GM21576 (cell line): ENCODE data around the gene PTRH2.
"Not testable (repeated sequence)": the region's sequence is repeated elsewhere in the genome, so short reads cannot be mapped to it uniquely, and the experiment has no call there.

Source experiments
- ATAC-seq: cut with Tn5 transposase; IDR thresholded peaks from one replicate; pipeline ENCODE4 v1.9.1; 2021; ENCODE audit warnings: mild to moderate bottlenecking, moderate library complexity; ENCODE audit not compliant: unreplicated experiment

Gene PTRH2

DNA sequence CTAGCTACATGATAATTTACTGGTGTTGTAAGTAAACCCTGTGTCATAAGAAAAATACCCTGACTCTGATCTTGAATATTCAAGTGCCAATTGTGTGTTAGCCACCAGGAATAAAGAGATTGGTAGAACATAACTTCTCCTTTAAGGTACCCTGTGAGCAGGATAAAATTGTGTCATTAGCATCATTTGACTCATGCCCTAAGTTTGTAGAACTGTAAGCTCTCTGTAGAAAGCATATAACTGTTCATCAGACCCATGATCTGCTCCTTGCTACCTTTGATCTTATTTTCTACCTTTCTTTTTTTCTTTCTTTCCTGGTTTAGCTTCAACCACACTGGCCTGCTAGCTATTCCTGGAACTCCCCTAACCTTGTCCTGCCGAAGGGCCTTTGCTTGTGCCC, 35.8 kb downstream of the PTRH2 start:
- no peak for ATAC-seq

DNA sequence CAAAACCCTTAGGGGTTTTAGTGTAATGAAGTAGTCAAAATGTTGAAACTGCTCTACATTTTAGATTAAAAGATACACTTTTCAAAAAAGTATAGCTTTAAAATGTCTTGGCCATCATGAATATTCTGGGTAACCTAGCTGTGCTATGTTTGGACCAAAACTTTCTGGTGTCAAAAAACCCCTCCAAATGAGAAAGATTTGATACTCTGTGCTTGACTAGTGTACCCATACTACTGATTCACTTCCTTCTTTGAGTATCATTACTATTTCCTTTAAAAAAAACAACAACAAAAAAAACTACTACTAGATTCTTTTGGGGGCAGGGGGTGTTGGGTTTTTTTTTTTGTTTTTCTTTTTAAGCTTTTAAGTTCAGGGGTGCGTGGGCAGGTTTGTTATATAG, 37.3 kb downstream of the PTRH2 start:
- ATAC-seq, result no peak

DNA sequence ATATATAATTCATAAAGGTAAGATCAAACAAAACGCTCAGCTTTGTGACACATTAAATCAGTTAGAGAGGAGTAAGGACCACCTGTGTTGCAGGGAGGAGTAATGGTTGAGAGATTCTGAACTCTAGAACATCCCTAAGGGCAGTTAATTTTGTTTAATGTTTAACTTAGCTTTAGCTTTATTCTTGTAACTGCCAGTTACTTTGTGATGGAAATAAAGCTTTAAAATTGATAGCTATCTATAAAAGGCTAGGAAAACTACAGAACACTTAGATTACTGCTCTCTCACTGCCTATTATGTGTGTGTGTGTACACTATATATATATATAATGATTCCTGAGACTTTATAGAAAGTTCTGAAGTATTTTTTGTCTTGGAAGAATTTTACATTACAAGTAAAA, 37.8 kb downstream of the PTRH2 start:
- ATAC-seq, result no peak

DNA sequence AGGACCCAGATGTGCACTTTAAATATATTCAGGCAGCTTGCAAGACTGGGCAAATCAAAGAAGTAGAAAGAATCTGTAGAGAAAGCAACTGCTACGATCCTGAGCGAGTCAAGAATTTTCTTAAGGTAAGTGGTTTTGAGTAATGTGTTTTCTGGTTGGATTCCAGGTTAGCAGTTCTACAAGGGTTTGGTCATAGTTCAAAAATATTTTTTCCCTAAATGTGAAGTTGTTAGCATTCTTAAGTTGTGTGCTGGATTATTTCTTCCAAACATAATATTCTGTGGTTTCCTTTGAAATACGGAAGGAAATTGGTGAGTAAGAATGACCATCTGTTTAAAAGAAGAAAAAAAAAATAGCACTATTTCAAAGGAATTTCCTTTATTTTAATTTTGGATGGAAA, 38.4 kb downstream of the PTRH2 start:
- ATAC-seq, result no peak

DNA sequence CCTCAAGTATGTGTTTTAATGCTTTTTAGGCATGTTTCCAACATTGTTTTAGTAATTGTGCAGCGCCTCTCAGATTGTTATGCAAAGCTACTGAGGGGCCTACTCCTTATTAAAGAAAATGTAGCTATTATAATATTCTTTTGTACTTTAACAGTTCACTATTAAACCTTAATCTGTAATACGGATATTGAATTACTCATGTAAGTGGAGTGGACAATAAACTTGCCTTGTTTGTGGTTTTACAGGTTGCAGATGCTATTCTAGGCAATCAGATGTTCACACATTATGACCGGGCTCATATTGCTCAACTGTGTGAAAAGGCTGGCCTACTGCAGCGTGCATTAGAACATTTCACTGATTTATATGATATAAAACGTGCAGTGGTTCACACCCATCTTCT, 41.0 kb downstream of the PTRH2 start:
- no peak for ATAC-seq

- not testable (repeated sequence) for ATAC-seq
Measured at GRCh38 chr17:59656624-59657023, 50.6 kb downstream of the PTRH2 start.

GRCh38 chr17:59652119-59652518, 55.1 kb downstream of the PTRH2 start:
- ATAC-seq, result no peak

GRCh38 chr17:59651346-59651745, 55.9 kb downstream of the PTRH2 start:
- ATAC-seq, result no peak

GRCh38 chr17:59650642-59651041, 56.6 kb downstream of the PTRH2 start:
- ATAC-seq, result no peak

DNA sequence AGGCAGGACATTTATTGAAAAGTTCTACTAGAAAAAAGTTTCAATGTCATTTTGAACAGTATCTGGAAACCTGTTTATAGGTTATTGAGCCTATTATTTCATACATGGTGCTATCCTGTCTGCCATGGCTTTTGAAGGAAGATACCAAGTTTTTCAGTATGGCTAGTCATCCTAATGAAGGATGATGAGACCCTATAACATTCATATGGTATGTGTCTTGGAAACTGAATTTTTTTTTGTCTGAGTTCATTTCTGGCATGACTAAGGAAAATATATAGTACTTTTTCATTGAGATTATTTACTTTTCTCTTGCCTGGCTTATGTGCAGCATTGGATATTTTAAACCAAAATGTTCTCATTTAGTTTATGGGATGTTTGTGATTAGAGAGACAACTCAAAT, 57.3 kb downstream of the PTRH2 start:
- ATAC-seq, result no peak
